Prostate gland (tissue), 2 donors: Measurements from ENCODE around the gene PRAMEF27.
"Not testable (repeated sequence)": the region's sequence is repeated elsewhere in the genome, so short reads cannot be mapped to it uniquely, and the experiment has no call there.

ENCODE experiments used
- CTCF ChIP-seq, 4 experiments: fragments of 200-600 bp in 2 of 4; fragments of 450-650 bp in 2 of 4; sonication (generic) in 2 of 4; IDR thresholded peaks; 1 replicate in 3 of 4; 2 replicates in 1 of 4; pipeline ENCODE4 v1.5.1; 2016 to 2019; ENCODE audit warnings: antibody characterized with exemption in 4 of 4, mild to moderate bottlenecking in 2 of 4, moderate library complexity in 2 of 4
- POLR2A ChIP-seq: fragments of 450-650 bp; IDR thresholded peaks from one replicate; pipeline ENCODE4 v1.6.1; 2016; ENCODE audit warnings: antibody characterized with exemption, mild to moderate bottlenecking
- POLR2AphosphoS5 ChIP-seq: sonication (generic); formaldehyde crosslinking; IDR thresholded peaks from one replicate; pipeline ENCODE4 v1.6.1; 2017; ENCODE audit warnings: antibody characterized with exemption

GRCh38 chr1:13070474-13070873 lies 14.1 kb upstream of the PRAMEF27 start, which contains the start of gene PRAMEF25:
- not testable (repeated sequence) for TF ChIP-seq POLR2A; CTCF (IDR thresholded peaks at IDR 0.05); POLR2AphosphoS5
